Activated CD4-positive, CD25-positive, alpha-beta regulatory T cell treated with anti-CD3 and anti-CD28 coated beads, Interleukin-2, amount 50 U/mL, for 24 hours (primary cell): ENCODE measurements around the gene ZNF862.

ENCODE experiments used
- ATAC-seq, 2 donors: fragments of 150-1000 bp; cut with Tn5 transposase; one replicate each; pipeline ENCODE4 v1.10.0; 2021; ENCODE audit warnings: mild to moderate bottlenecking in 1 of 2, moderate library complexity in 1 of 2

ZNF862 gene

DNA sequence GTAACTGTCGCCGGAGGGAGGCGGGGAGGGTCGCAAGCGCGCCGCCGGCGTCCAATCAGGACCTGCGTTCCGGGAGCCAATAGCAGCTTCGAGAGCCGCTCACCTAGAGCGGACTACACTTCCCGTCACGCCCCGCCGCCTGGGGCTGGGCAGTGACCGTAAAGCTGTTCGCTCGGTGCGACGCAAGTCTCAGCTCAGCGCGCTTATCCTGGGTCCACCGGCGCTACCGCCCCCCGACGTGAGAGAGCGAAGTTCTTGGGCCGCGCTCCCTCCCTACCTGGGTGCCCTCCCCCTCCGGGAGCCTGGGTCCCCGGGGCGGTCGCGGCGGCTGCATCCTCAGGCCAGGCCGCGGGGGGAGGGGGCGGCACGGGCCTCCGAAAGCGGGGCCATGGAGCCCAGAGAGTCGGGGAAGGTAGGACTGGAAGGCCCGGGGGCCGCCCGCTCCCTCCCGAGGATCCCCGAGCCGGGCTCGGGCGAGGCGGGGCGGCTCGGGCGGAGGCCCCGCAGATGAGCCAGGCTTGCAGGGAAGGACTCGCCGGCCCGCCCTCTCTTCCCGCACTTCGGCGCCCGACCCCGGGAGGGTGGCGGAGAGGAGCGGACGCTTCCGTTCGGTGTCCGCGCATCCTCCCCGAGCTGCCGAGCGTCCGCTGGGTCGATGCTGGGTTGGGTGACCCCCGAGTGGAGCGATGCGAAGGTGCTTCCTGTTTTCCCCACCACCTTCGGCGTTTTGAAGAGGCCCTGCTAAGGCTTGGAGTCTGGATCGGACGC, at the start of gene ZNF862:
Gene ZNF862, plus strand, starts transcription at position 152 of the 768 bp plus-strand sequence. Its CDS starts 237 bp downstream, at position 389.
- peak; percentile 98 to 99 for ATAC-seq

DNA sequence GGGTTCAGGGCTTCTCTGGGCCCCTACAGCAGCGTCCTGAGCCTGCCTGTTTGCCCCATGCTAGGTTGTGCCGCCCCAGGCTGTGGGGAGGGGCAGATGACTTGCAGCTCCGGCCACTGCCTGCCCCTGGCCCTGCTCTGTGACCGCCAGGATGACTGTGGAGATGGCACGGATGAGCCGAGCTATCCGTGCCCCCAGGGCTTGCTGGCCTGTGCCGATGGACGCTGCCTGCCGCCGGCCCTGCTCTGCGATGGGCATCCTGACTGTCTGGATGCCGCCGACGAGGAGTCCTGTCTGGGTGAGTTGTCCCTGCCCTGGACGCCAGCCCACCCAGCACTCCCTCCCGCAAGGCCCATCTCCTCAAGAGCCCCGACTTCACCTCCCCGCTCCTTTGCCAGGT, 49.1 kb upstream of the ZNF862 start:
- no peak for ATAC-seq

DNA sequence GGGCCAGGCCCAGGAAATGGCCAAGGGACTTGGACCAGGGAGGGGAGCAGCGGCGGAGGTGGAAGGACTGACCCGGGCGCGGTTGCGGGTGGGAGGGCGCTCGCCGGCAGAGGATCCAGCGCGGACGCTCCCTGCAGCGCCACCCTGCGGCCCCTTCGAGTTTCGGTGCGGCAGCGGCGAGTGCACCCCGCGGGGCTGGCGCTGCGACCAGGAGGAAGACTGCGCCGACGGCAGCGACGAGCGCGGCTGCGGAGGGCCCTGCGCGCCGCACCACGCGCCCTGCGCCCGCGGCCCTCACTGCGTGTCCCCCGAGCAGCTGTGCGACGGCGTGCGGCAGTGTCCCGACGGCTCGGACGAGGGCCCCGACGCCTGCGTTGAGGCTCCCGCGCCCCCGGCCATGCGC, 48.0 kb upstream of the ZNF862 start:
- no peak for ATAC-seq

DNA sequence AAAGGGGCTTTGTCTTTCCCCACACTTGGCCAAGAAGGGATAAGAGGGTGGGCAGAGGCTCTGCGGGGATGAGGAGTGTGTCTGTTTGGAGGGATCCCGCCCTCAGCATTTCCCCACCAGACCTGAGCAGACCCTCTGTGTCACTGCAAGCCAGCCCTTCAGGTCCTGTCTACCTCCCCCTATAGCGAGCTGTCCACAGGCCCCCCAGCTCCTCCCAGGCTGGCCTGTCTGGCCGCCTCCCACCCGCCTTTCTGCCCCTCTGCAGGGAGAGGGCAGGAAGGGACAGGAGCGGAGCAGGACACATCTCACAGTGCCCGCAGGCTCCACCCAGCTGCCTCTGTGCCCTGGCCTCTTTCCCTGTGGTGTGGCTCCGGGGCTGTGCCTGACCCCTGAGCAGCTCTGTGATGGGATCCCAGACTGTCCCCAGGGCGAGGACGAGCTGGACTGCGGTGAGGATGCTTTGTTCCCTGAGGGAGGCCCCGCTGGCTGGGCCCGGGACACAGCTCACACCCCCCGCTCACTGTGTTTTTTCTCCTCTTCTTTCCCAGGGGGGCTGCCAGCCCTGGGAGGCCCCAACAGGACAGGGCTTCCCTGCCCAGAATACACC, 47.3 kb upstream of the ZNF862 start:
- ATAC-seq = no peak

DNA sequence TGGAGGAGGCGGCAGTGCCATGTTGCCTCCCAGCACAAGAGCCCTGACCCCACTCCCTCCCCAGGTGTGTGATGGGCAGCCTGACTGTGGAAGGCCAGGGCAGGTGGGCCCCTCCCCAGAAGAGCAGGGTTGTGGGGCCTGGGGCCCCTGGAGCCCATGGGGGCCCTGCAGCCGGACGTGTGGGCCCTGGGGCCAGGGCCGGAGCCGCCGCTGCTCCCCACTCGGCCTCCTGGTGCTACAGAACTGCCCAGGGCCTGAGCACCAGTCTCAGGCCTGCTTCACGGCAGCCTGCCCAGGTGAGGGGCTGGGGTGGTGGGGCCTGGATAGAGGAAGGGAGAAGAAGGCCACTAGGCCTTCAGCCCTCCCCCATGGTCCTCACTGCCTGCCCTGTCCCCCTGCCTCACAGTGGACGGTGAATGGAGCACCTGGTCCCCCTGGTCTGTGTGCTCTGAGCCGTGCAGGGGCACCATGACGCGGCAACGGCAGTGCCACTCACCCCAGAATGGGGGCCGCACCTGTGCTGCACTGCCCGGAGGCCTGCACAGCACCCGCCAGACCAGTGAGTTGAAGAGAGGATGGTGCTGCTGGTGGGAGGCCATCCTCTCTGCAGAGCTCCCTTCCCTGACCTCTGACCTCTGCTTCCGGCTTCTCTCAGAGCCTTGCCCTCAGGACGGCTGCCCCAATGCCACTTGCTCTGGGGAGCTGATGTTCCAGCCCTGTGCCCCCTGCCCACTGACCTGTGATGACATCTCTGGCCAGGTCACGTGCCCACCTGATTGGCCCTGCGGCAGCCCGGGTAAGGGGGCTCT, 46.6 kb upstream of the ZNF862 start:
- no peak for ATAC-seq

DNA sequence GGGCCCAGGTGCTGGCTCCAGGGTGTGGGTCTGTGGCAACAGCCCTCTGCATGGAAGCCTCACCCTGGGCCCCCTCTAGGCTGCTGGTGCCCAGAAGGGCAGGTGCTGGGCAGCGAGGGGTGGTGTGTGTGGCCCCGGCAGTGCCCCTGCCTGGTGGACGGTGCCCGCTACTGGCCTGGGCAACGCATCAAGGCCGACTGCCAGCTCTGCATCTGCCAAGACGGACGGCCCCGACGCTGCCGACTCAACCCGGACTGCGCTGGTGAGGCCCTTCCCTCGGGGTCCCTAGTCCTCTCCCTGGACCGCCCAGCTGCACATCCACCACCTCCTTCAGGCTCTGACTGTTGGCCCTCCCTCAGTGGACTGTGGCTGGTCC, 46.0 kb upstream of the ZNF862 start:
- ATAC-seq = no peak

DNA sequence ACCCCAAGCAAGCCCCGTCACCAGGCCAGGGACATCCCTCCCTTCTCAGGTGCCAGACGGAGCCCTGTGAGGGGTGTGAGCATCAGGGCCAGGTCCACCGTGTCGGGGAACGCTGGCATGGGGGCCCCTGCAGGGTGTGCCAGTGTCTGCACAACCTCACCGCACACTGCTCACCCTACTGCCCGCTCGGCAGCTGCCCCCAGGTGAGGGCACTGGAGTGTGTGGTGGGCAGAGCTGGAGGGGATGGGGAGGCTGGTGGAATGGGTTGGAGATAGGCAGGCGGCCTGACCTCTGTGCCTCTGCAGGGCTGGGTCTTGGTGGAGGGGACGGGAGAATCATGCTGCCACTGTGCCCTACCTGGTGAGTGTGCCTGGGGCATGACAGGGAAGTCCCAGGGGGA, 44.9 kb upstream of the ZNF862 start:
- no peak for ATAC-seq

DNA sequence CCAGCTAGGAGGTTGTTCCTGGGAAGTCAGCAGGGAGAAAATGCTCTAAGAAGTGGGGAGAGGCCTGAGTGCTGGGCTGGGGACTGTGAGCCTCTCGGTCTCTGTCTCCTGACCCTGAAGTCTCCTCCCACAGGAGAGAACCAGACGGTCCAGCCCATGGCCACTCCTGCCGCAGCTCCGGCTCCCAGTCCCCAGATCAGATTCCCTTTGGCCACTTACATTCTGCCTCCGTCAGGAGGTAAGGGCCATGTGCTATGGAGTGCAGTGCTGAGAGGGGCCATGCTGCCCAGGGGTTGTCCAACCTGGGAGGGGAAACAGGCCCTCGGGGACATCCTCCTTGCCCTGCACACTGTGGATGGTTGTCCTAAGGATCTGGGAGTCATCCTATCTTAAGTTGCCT, 43.5 kb upstream of the ZNF862 start:
- ATAC-seq = no peak

DNA sequence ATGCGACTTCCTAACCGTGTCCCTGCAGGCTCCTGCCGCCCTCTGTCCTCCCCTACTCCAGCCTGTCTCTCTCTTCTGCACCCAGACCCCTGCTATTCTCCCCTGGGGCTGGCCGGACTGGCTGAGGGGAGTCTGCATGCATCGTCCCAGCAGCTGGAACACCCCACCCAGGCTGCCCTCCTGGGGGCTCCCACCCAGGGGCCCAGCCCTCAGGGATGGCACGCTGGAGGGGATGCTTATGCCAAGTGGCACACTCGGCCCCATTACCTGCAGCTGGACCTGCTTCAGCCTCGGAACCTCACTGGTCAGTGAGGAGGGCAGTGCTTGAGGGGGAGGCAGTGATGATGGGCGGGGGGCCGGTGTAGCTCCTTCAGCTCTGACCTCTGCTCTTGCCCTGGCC, 43.0 kb upstream of the ZNF862 start:
- ATAC-seq = no peak

DNA sequence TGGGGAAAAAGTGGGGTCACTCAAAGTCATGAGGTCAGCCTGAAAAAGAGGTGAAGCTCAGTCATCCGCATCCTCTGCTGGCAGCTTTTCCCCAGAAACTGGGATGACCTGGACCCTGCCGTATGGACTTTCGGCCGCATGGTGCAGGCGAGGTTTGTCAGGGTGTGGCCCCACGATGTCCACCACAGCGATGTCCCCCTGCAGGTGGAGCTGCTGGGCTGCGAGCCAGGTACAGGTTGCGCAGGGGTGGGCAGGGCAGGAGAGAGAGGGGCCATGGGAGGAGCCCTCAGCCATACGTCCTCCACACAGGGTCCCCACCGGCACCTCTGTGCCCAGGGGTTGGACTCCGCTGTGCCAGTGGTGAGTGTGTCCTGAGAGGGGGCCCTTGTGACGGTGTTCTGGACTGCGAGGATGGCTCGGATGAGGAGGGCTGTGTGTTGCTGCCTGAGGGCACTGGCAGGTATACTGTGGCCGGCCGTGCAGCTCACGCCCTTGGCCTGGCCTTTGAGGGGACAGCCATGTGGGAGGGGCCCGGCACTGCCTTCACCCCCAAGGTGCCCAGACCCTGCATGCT, 41.8 kb upstream of the ZNF862 start:
- no peak for ATAC-seq

DNA sequence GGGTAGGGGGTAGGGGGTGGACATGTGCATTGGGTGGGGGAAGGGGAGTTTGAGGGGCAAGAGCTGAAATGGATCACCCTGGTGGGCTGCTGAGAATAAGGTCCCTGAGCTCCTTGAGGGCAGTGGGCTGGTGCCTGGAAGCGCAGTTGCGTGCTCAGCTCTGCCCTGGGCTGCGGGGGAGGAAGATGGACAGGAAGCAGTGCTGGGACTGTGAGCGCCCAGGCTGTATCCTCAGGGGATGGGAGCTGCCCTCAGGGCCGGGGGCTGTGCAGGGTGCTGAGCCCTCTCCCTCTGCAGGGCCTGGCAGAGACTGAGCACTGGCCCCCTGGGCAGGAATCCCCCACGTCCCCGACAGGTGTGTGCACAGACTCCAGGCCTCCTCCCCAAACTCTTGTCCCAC, 40.4 kb upstream of the ZNF862 start:
- ATAC-seq = no peak

DNA sequence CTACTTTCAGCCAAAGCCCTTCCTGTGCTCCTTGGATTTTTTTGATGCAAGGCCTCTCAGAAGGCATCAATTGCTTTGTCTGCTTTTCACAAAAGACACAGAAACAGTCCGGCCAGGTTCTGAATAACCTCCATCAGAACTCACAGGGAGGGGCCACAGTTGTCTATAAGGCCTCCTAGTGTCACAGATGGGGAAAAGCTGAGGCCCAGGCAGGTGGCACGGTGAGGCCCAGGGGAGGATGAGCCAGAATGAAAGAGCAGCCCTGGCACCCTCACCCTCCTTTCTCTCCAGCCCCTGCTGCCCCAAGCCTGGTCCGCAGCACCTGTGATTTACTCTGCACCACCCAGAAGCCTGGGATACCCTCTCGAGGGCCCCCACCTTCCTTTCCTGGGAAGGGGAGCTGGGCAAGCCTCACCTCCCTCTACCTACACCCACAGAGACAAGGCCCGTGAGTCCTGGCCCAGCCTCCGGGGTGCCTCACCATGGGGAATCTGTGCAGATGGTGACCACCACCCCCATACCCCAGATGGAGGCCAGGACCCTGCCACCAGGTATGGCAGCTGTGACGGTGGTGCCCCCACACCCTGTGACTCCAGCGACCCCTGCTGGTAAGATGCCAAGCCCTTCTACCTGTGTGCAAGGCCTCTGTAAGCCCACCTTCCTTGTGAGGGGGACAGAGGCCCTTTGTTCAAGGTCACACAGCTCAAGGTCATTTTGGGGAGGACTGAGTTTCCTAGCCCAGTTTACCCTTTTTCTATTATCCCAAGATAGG, 38.6 kb upstream of the ZNF862 start:
- ATAC-seq = no peak

DNA sequence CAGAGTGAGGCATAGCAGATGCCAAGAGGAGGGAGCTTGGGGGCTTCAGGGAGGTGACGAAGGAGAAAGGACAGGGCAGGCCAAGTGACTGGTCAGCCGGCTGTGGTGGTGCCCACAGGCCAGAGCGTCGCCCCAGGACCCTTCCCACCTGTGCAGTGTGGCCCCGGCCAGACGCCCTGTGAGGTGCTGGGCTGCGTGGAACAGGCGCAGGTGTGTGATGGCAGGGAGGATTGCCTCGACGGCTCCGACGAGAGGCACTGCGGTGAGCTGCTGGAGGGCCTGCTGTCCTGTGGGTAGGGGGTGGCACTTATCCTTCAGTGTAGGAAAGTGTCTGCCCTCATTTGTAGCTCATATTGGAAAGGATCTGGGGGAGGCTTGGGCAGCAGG, 38.0 kb upstream of the ZNF862 start:
- no peak for ATAC-seq

DNA sequence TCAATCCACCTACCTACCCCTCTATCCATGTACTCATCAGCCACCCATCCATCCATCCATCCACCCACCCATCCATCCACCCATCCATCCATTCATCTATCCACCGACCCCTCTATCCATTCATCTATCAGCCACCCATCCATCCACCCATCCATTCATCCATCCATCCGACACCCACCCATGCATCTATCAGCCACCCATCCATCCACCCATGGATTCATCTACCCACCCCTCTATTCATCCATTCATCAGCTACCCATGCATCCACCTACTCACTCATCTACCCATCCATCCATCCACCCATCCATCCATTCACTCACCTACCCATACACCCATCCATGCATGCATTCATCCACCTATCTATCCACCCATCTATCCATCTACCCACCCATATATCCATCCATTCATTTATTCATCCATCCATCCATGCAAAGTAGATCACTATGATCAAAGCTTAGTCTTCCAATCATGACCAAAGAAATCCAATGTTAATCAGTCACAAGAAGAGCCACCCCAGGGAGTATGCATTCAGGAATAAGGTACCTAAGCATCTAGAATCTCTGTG, 37.1 kb upstream of the ZNF862 start:
- no peak for ATAC-seq

DNA sequence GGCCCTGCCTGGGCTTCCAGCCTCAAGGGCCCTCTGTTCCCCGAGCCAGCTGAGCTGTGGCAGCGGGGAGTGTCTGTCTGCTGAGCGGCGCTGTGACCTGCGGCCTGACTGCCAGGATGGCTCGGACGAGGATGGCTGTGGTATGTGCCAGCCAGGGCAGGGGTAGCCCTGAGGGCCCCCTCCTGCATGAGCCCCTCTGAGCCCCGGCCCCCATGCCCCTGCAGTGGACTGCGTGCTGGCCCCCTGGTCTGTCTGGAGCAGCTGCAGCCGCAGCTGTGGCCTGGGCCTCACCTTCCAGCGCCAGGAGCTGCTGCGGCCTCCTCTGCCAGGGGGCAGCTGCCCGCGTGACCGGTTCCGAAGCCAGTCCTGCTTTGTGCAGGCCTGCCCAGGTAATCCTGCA, 36.4 kb upstream of the ZNF862 start:
- no peak for ATAC-seq

DNA sequence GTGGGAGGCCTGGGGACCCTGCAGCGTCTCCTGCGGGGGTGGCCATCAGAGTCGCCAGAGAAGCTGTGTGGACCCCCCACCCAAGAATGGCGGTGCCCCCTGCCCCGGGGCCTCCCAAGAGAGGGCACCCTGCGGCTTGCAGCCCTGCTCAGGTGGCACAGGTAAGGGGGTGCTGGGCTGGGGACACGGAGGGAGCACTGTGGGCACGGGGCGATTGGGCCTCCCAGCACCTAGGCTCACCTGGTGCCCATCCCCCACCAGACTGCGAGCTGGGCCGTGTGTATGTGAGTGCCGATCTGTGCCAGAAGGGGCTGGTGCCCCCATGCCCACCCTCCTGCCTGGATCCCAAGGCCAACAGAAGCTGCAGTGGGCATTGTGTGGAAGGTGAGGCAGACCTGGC, 35.2 kb upstream of the ZNF862 start:
- no peak for ATAC-seq

DNA sequence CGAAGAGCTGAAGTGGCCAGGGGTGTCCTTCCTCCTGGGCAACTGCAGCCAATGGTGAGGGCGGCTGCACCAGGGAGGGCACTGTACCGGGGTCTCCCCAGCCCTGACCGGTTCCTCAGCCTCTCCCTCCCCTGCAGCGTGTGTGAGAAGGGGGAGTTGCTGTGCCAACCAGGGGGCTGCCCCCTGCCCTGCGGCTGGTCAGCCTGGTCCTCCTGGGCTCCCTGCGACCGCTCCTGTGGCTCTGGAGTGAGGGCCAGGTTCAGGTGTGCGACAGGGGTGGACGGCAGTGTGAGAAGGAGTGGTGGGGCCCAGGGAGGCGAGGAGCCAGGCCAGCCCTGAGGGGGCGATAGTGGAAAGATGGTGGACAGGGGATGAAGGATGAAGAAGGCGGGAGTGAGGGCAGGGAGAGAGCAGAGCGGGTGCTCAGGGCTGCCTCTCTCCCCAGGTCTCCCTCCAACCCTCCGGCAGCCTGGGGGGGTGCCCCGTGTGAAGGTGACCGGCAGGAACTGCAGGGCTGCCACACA, 34.6 kb upstream of the ZNF862 start:
- no peak for ATAC-seq

DNA sequence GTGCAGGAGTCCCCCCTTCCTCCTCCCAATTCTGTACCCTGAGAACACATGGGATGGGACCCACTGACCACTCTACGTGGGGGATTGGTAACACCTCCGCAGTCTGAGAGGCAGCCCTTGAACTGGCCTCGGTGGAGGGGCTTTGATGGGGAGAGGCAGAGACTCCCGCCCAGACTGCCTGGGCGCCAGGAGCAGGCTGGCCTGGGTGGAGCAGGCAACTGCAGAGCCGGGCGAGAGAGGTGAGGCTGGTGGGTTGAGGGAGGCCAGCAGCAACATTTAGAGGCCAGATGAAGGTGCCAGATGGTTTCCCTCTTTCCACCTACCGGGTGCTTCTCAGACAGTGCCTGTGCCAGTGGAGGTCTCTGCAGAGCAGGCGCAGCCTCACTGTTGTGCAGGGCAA, 34.1 kb upstream of the ZNF862 start:
- ATAC-seq = no peak

DNA sequence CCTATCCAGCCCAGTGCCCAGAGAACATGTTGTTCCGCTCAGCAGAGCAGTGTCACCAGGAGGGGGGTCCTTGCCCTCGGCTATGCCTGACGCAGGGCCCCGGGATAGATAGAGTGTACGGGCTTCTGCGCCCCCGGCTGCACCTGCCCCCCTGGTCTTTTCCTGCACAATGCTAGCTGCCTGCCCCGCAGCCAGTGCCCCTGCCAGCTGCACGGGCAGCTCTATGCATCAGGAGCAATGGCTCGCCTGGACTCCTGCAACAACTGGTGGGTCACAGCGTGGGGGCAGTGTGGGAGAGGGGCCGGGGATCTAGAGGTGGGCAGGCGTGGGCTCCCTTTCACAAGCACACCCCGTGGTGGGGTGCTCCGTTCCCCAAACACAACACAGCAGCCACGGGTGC, 31.4 kb upstream of the ZNF862 start:
- ATAC-seq = no peak

DNA sequence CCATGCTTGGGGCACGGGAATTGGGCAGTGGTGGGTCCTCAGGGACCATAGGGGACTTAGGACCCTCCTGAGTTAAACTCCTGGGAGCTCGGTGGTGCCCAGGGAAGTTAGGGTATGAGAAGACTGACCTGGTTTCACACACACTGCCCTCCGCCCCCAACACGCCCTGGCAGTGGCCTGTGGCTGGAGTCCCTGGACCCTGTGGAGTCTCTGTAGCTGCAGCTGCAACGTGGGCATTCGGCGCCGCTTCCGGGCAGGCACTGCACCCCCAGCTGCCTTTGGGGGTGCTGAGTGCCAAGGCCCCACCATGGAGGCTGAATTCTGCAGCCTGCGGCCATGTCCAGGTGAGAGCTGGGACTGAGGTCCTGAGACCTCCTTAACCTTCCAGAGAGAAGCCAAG, 29.9 kb upstream of the ZNF862 start:
- ATAC-seq = no peak

DNA sequence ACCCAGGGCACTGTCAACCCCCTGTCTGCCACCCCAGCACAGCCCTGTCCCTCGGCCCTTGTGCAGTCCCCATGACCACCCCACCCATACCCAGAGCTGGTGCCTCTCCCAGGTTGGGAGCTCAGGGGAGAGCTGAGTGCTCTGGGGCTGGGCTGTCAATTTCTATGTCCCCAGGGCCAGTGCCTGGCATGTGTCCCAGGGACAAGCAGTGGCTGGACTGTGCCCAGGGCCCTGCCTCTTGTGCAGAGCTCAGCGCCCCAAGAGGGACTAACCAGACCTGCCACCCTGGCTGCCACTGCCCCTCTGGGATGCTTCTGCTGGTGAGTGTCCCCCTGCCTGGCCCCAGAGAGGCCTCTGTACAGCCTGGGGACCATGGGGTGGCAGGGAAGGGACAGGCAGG, 29.0 kb upstream of the ZNF862 start:
- ATAC-seq = no peak

DNA sequence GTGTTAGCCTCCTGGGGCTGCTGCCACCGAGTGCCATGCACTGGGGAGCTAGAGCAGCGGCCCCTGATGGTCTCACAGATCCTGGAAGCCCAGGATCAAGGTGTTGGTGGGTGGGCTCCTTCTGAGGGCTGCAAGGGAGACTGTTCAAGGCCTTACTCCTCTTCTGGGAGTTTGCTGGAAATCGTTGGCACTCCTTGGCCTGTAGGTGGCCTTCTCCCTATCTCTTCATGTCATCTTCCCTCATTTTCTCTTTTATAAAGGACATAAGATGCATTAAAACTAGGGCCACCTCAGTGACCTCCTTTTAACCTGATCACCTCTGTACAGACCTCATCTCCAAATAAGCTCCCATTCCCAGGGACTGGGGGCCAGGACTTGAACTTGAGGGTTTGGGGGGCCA, 27.0 kb upstream of the ZNF862 start:
- no peak for ATAC-seq
